ENCODE measurements around the gene PEA15.
A peak's percentile ranks its signal among the peaks of the same experiment; 100 is the strongest.

Gene PEA15

DNA sequence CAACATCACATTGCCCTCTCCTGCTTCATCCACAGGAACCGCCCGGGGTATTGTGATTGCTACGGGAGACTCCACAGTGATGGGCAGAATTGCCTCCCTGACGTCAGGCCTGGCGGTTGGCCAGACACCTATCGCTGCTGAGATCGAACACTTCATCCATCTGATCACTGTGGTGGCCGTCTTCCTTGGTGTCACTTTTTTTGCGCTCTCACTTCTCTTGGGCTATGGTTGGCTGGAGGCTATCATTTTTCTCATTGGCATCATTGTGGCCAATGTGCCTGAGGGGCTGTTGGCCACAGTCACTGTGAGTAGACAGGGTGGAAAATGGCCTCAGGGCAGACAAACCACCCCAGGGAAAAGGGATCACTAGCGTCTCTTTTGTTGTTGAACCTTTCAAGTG lies 41.1 kb upstream of the PEA15 start:
- Histone ChIP-seq H3K27me3 (no peaks in the 10 kb centered on the region), H3K4me3 (no peak overlapping the region), H3K4me2 (peak overlapping the region in 5 of 11 experiments; percentile 30 to 65 (median 48); a peak in 9 of 22 replicates), H3K9ac (no peak overlapping the region), H3K27ac (peak overlapping the region in 1 of 11 experiments; percentile 20; a peak in 2 of 22 replicates), H3K9me3 (replicated peaks in 1 of 11) (no peaks in the 10 kb centered on the region), H4K20me1 (no peaks in the 10 kb centered on the region), H3K36me3 (no peaks in the 10 kb centered on the region), H3K4me1 (peaks cover 35 to 75% (median 61%) of the 10 kb centered on the region in 10 experiments)
- no peak for TF ChIP-seq Cebpa-rat (IDR thresholded peaks at IDR 0.05)

DNA sequence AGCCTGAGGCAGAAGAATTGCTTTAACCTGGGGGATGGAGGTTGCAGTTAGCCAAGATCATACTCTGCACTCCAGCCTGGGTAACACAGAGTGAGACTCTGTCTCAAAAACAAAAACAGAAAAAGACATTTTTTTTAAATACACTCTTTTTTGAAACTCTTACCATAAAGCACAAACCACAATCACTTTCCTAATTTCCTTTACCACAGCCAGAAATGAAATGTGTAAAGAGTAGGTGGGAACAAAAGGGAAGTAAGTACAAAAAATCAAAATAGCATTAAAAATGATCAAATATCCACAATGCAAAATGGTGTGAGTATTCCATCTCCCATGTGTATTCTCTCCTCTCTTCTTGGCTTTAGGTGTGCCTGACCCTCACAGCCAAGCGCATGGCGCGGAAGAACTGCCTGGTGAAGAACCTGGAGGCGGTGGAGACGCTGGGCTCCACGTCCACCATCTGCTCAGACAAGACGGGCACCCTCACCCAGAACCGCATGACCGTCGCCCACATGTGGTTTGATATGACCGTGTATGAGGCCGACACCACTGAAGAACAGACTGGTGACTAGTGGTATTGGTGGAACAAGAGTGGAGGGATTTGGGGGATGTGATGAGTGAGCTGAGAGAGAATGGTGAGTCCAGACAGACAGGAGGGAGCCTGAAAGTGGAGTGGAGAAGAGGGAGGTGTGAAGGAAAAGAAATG lies 38.9 kb upstream of the PEA15 start:
- H3K9ac ChIP-seq = peak overlapping the region in 4 of 11 experiments; percentile 38 to 56 (median 52); a peak in 9 of 22 replicates
- H3K4me1 ChIP-seq = peaks cover 57 to 96% (median 80%) of the 10 kb centered on the region in 10 experiments
- H3K36me3 ChIP-seq = no peaks in the 10 kb centered on the region
- H4K20me1 ChIP-seq = no peaks in the 10 kb centered on the region
- TF ChIP-seq Cebpa-rat (IDR thresholded peaks at IDR 0.05) = no peak
- H3K9me3 ChIP-seq (replicated peaks in 1 of 11) = no peaks in the 10 kb centered on the region
- H3K27ac ChIP-seq = peak overlapping the region in 9 of 11 experiments; percentile 40 to 72 (median 53); a peak in 17 of 22 replicates
- H3K27me3 ChIP-seq = no peaks in the 10 kb centered on the region
- peak overlapping the region in 2 of 10 experiments; percentile 37 to 39; a peak in 4 of 20 replicates for H3K4me3 ChIP-seq
- peak overlapping the region; percentile 65 to 96 (median 84) for H3K4me2 ChIP-seq

DNA sequence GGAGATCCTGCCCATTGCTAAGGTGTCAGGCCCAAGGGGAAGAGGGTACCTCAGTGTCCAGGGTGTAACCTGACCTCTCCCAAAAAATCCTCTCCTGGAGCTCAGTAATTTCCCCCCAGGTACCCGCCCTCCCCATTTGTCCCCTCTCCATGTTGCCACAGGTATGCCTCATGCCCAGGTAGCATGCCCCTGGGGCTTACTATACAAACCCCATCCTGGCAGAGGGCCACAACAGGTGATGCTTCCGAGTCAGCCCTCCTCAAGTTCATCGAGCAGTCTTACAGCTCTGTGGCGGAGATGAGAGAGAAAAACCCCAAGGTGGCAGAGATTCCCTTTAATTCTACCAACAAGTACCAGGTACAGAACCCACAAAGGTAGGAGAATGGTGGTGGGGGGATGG lies 38.1 kb upstream of the PEA15 start:
- Histone ChIP-seq H3K4me3 (no peak overlapping the region), H3K4me1 (peaks cover 61 to 97% (median 77%) of the 10 kb centered on the region in 10 experiments), H3K9ac (peak overlapping the region in 2 of 11 experiments; percentile 52 to 56; a peak in 2 of 22 replicates), H3K4me2 (peak overlapping the region; percentile 65 to 96 (median 84)), H3K36me3 (no peaks in the 10 kb centered on the region), H3K27me3 (no peaks in the 10 kb centered on the region), H3K27ac (peak overlapping the region in 6 of 11 experiments; percentile 40 to 72 (median 60); a peak in 10 of 22 replicates), H3K9me3 (replicated peaks in 1 of 11) (no peaks in the 10 kb centered on the region), H4K20me1 (no peaks in the 10 kb centered on the region)
- no peak for TF ChIP-seq Cebpa-rat (IDR thresholded peaks at IDR 0.05)

DNA sequence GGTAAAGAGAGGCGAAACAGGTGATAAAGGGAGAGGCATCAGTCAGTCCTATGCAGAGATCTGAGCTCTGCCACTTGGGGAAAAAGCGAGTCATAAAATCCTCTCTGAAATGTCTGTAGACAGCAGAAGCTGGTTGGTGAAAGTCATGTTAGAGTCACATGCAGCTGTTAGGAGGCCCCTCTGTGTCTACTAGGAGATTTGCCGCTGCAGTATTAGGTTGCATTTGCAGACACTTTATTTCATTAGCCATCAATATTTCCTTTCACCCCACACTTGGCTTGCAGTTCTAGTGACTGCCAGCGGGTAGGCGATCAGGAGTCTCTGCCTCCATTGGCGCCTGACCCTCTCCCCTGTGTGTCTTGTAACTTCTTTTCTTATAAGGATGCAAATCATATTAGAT lies 37.6 kb upstream of the PEA15 start:
- Histone ChIP-seq H3K27me3 (no peaks in the 10 kb centered on the region), H3K4me2 (peak overlapping the region; percentile 23 to 97 (median 86); a peak in 19 of 22 replicates), H4K20me1 (no peaks in the 10 kb centered on the region), H3K36me3 (no peaks in the 10 kb centered on the region), H3K9ac (no peak overlapping the region), H3K4me1 (peaks cover 61 to 91% (median 73%) of the 10 kb centered on the region in 10 experiments), H3K4me3 (no peak overlapping the region), H3K27ac (peak overlapping the region in 4 of 11 experiments; percentile 20 to 72 (median 48); a peak in 5 of 22 replicates), H3K9me3 (replicated peaks in 1 of 11) (no peaks in the 10 kb centered on the region)
- TF ChIP-seq Cebpa-rat (IDR thresholded peaks at IDR 0.05) = no peak

DNA sequence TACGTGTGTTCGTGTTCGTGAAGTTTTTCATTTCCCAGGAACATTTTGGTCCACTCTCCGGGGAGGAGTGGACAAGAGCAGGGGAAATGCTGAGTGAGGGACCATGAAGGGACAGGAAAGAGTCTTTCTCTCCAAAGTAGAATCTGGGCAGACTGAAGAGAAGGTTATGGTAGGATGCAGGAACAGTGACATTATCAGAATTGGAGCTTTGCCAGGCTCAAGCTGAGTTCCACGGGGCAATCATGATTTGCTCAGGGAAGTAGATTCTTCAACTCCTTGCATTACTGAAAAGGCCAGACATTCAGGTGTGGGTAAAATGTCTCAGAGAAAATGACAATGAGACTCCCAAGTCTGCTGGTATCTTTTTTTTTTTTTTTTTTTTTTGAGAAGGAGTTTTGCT lies 37.2 kb upstream of the PEA15 start:
- Histone ChIP-seq H3K27ac (peak overlapping the region in 4 of 11 experiments; percentile 20 to 72 (median 46); a peak in 5 of 22 replicates), H3K27me3 (no peaks in the 10 kb centered on the region), H3K4me3 (no peak overlapping the region), H3K36me3 (no peaks in the 10 kb centered on the region), H3K4me2 (peak overlapping the region; percentile 74 to 97 (median 90); a peak in 20 of 22 replicates), H3K9me3 (replicated peaks in 1 of 11) (no peaks in the 10 kb centered on the region), H3K4me1 (peaks cover 61 to 87% (median 71%) of the 10 kb centered on the region in 10 experiments), H3K9ac (no peak overlapping the region), H4K20me1 (no peaks in the 10 kb centered on the region)
- no peak for TF ChIP-seq Cebpa-rat (IDR thresholded peaks at IDR 0.05)

DNA sequence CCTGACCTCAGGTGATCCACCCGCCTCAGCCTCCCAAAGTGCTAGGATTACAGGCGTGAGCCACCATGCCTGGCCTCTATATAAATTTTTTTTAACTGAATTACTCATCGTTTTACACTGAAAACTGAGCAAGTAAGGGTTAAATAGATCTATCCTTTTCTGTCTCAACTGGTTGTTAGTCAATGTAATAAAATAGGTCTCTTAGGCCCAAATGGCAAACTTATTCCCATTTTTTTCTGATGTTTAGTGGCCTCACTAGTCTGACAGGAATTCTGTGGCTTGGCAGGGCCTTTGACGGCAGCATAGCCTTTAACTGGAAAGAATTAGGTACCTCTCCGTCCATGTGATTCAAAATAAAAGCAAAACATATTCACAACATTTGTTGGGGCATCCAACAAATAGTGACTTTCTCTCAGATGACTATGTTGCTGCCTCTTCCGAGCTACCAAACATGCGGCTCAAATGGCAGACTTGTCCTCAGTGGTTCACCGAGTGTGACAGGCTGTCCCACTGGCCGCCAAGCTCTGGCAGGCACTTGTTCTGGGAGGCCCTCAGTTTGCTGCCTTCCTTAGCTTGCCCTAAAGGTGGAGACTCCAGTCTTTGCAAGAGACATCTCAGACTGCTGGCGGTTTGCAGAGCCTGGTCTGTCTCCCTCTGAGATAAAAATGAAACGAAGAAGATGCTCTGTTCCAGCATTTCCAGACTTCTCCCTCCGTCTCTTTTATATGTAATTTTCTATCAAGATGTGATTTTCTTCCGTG lies 36.4 kb upstream of the PEA15 start:
- no peaks in the 10 kb centered on the region for H3K36me3 ChIP-seq
- H3K27ac ChIP-seq = peak overlapping the region in 9 of 11 experiments; percentile 55 to 78 (median 69); a peak in 18 of 22 replicates
- no peaks in the 10 kb centered on the region for H3K9me3 ChIP-seq (replicated peaks in 1 of 11)
- H4K20me1 ChIP-seq = no peaks in the 10 kb centered on the region
- H3K4me3 ChIP-seq = peak overlapping the region in 5 of 10 experiments; percentile 14 to 43 (median 36); a peak in 4 of 20 replicates
- H3K4me1 ChIP-seq = peaks cover 61 to 79% (median 67%) of the 10 kb centered on the region in 10 experiments
- no peaks in the 10 kb centered on the region for H3K27me3 ChIP-seq
- TF ChIP-seq Cebpa-rat (IDR thresholded peaks at IDR 0.05) = no peak
- H3K4me2 ChIP-seq = peak overlapping the region; percentile 74 to 97 (median 90)
- peak overlapping the region in 9 of 11 experiments; percentile 38 to 69 (median 64); a peak in 15 of 22 replicates for H3K9ac ChIP-seq

DNA sequence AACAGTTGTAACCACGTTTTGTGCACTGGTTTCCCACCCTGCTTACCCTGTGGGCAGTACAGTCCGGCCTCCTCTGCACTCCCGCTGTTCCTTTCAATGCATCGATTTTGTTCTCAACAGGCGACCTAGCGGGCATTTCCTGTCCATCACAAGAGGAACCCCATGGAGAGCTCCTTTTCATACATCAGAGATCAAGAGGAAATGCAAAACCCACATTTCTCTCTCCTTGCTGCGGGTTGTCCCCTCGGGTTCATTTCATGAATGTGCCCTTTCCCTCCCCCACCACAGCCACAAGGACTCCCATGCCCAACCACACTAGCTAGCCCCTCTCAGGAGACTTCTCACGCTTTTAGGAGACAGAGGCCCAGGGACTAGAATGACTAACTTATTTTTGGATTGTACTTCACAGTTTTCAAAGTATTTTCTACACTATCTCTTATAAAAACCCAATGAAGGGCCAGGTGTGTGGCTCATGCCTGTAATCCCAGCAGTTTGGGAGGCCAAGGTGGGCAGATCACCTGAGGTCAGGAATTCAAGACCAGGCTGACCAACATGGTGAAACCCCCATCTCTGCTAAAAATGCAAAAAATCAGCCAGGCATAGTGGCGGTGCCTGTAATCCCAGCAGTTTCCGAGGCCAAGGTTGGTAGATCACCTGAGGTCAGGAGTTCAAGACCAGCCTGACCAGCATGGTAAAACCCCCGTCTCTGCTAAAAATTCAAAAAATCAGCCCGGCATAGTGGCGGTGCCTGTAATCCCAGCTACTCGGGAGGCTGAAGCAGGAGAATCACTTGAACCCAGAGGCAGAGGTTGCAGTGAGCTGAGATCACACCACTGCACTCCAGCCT lies 35.4 kb upstream of the PEA15 start:
- H3K27me3 ChIP-seq = no peaks in the 10 kb centered on the region
- no peaks in the 10 kb centered on the region for H3K36me3 ChIP-seq
- peak overlapping the region in 7 of 10 experiments; percentile 29 to 49 (median 39); a peak in 10 of 20 replicates for H3K4me3 ChIP-seq
- TF ChIP-seq Cebpa-rat (IDR thresholded peaks at IDR 0.05) = no peak
- H3K27ac ChIP-seq = peak overlapping the region in 9 of 11 experiments; percentile 55 to 78 (median 69); a peak in 19 of 22 replicates
- H3K9me3 ChIP-seq (replicated peaks in 1 of 11) = no peaks in the 10 kb centered on the region
- H3K9ac ChIP-seq = peak overlapping the region in 9 of 11 experiments; percentile 38 to 69 (median 64); a peak in 16 of 22 replicates
- peak overlapping the region; percentile 74 to 97 (median 90) for H3K4me2 ChIP-seq
- peaks cover 57 to 72% (median 63%) of the 10 kb centered on the region in 10 experiments for H3K4me1 ChIP-seq
- H4K20me1 ChIP-seq = no peaks in the 10 kb centered on the region

DNA sequence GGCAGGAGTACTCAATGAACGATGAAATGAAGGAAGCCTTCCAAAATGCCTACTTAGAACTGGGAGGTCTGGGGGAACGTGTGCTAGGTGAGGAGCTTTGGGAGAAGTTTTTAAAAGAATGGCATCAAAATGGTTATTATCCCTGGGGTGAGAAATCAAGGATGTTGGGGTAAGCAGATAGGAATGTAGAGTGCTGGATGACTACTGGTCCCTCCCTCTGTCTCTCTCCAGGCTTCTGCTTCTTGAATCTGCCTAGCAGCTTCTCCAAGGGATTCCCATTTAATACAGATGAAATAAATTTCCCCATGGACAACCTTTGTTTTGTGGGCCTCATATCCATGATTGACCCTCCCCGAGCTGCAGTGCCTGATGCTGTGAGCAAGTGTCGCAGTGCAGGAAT lies 33.8 kb upstream of the PEA15 start:
- Histone ChIP-seq H4K20me1 (no peaks in the 10 kb centered on the region), H3K4me2 (peak overlapping the region in 9 of 11 experiments; percentile 83 to 97 (median 92); a peak in 17 of 22 replicates), H3K27me3 (no peaks in the 10 kb centered on the region), H3K27ac (no peak overlapping the region), H3K9me3 (replicated peaks in 1 of 11) (no peaks in the 10 kb centered on the region), H3K4me1 (peaks cover 43 to 56% (median 52%) of the 10 kb centered on the region in 10 experiments), H3K36me3 (no peaks in the 10 kb centered on the region), H3K4me3 (no peak overlapping the region), H3K9ac (no peak overlapping the region)
- TF ChIP-seq Cebpa-rat (IDR thresholded peaks at IDR 0.05) = no peak

Measured in BLaER1 treated with 17β-estradiol and CSF1 and Interleukin-3, amounts not matched to agents 10 nM and 100 nM (cell line).